Measurements from ENCODE around the gene DCAF15.

- no peak for TF ChIP-seq CTCF (IDR thresholded peaks at IDR 0.05)
- no peak for TF ChIP-seq POLR2A (IDR thresholded peaks at IDR 0.05)
Observed at GRCh38 chr19:13954185-13954584, 1.9 kb downstream of the DCAF15 start.

All from uterus (tissue), 2 donors.